Stimulated activated CD4-positive, alpha-beta T cell treated with anti-CD3 and anti-CD28 coated beads, Interleukin-4, amount 100 ng/mL, for 48 hours (primary cell): ENCODE measurements around the gene TECTA.

Experiments used
- DNase-seq, 2 donors: peaks; one replicate each; pipeline ENCODE4 v3.0.0-alpha.2; 2020; ENCODE audit warnings: low read depth in 2 of 2

Gene TECTA

GRCh38 chr11:121188776-121189175 is 87.7 kb downstream of the TECTA start:
- DNase-seq = no peak

GRCh38 chr11:121191818-121192217 is 90.8 kb downstream of the TECTA start:
- no peak for DNase-seq

DNA sequence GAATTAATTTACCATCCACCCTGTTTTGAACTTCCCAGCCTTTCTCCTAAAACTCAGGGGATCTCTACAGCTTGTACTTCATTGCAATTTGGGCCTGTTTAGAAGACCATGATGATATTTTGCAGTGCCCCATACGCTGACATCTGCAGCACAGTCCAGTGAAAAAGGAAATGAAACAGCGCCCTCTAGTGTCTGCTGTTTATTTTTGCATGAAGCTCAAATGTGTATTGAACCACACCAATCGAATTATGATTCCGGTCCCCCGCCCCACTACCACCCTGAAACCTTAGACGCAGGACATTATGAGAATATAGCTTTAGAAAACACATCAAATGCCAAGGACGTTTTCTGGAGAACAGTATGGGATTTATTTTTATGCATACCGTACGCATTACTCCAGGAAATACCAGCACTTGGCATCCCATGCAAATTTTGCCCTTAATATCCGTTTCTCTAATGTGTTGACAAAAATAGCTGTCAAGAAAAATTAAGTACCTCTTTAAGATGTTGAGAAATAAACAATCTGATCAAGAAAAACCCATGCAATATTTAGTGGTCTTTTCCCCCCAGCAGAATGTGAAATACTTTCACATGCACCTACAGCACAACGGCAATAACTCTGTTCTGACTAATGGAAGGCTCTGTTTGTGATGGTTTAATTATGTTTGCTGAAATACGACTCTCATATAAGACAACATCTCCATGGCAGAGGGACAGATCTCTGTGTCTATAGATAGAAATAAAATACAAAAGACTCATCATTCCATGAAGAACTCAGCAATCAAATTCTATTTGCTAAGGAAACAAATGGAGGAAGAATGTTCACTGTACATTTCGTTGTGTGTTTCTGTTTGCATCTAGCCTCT is 93.9 kb downstream of the TECTA start:
- peak; percentile 30 to 47 for DNase-seq

GRCh38 chr11:121198491-121198890 is 97.4 kb downstream of the TECTA start:
- no peak for DNase-seq

GRCh38 chr11:121199516-121199915 is 98.5 kb downstream of the TECTA start:
- no peak for DNase-seq

- no peak for DNase-seq
These were observed 105.8 kb downstream of the TECTA start for GRCh38 chr11:121206810-121207209.

DNA sequence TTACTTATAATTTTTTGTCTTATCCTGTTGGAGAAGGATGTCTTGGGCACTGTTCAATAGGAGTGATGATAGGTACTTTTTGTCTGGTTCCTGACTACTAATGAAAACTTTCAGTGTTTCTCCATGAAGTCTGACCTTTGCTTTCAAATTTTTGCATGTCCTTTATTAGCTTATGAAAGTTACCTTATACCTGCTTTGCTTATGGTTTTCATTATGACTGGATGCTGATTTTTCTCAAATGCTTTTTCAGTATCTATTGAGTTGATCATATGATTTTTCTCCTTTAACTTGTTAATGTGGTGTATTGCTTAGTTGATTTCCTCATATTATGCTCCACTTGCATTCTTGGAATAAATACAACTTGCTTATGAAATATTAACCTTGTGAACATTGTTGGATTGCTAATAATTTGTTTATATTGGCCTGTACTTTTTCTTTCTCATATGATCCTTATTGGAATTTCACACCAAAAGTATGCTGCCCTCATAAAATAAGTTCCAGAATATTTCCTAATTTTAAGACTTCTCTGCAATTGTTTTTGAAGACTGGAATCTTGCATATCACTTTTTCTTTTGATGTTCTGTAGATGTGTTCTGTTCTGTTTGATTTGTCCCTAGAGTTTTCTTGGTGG is 106.6 kb downstream of the TECTA start:
- DNase-seq = no peak

GRCh38 chr11:121210445-121211080 is 109.5 kb downstream of the TECTA start:
- no peak for DNase-seq

DNA sequence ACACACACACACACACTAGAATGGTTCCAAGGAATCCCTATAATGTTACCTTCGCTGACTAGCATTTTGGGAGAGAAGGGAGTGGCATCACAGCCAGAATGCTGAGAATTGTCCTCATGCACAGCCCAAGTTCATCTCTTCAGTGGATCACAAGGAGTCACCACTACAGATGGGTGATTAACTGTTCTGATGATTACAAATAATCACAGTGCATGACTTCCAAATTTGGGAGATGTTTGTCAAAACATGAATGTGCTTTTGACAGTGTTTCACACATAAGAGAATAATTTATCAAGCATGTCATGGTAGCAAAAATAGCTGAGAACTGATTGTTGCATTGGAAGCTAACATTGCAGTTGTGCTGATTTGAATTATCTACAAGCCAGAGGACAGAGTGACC is 110.6 kb downstream of the TECTA start:
- DNase-seq = no peak

- no peak for DNase-seq
These were observed 111.7 kb downstream of the TECTA start for GRCh38 chr11:121212536-121213361.

DNA sequence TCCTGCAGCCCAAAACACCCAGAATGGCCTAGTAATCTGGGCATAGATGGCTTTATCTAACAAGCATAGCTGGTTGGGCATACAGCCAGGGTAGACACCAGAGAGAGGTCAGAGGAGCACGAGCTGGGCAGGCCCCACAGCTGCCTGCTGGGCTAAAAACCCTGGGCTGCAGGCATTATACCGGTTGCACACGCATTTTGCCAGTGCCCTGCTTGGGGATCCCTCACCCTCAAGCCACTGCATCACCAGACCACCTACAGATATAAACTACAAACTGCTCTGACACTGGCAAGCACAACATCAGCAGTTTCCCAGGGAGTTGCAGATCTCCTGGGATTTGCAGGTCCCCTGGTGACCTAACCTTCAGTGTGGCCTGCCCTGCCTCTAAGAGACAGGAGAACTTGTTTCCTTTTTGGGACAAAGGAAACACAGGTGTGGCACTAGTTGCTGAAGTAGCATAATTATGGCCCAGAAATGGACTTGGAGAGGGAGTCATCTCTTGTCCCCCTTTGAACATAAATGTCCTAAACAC is 112.4 kb downstream of the TECTA start:
- no peak for DNase-seq

DNA sequence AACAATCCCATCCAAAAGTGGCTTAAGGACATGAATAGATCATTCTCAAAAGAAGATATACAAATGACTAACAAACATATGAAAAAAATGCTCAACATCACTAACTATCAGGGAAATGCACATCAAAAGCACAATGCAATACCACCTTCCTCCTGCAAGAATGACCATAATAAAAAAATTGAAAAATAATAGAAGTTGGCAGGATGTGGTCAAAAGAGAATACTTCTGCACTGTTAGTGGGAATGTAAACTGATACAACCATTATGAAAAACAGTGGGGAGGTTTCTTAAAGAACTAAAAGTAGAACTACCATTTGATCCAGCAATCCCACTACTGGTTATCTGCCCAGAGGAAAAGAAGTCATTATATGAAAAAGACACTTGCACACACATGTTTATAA is 113.8 kb downstream of the TECTA start:
- no peak for DNase-seq

DNA sequence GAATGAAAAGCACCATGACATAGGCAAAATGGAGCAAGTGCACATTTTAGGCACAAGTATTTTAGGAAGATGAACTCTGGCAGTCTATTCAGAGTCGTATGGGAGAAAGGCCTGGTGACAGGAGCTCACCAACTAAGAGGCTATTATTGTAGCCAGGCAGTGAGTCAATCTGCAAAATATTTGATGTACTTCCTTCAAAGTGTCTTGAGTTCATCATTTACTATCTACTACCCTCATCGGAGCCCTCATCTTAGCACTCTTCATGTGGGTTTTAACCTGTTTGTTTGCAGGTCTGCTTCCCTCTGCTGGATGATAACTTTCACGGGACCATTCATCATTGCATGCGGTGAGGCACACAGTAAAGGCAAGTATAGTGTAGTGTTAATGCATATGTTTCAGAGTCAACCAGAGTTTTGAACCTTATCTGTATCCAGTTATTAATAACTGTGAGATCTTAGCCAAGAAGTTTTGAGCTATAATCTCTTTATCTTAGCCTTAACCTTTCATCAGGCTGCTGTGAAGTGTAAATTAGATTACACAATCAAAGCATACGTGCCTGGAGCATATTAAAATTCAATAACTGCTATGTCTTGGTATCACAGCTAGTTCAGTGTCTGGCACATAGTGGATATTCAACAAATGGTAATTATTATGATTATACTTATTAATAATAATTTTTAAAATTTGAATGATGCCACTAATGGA is 120.6 kb downstream of the TECTA start:
- DNase-seq = no peak

GRCh38 chr11:121223161-121223560 is 122.1 kb downstream of the TECTA start:
- no peak for DNase-seq

GRCh38 chr11:121225382-121225781 is 124.3 kb downstream of the TECTA start:
- DNase-seq = no peak

- no peak for DNase-seq
These were observed 125.6 kb downstream of the TECTA start for GRCh38 chr11:121226415-121227263.

DNA sequence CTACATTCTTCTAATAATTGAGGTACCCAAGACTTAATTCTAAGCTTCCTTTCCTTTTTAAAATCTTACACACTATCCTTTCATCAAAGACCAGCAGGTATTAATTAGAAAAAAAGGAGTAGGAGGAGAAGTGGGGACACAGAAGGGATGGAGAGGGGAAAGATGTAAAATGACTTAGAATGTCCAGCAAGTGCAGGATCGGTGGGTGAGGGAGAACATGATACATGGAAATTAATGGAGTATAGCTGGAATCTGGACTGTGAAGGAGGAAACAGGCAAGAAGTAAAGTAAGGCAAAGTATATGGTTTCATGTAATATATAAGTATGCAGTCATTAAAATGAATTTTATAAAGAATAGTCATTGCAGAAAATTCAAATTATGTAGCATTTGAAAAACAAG is 127.8 kb downstream of the TECTA start:
- no peak for DNase-seq

DNA sequence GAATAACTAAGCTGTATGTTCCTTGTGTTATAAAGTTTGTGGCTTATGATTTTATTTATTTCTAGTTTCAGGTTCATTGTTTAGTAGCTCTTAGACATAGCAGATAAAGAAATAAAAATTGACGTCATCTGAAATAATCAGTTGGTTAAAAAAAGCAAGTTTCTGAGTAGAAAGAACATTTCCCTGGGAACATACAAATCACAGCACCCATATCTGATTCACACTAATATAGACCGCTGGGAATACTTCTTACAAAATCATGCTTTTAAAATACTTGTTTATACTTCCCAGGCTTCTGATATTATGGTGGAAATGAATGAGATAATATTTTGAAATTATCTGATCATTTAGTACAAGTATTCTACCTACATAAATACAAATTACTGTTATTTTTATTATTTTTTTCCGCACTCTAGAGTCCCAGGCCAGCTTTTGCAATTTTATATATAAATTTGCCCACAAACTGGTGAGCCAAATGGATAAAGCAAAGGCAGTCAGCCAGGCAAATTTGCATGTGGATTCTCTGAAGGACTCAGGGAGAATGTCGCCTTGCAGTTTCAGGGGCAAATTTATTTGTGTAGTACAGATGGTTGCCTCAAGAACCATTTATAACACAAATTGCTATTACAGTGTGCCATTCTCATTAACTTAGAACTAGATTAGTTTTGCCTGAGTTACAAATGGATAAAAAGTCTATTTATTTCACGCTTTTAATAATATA is 128.6 kb downstream of the TECTA start:
- no peak for DNase-seq

DNA sequence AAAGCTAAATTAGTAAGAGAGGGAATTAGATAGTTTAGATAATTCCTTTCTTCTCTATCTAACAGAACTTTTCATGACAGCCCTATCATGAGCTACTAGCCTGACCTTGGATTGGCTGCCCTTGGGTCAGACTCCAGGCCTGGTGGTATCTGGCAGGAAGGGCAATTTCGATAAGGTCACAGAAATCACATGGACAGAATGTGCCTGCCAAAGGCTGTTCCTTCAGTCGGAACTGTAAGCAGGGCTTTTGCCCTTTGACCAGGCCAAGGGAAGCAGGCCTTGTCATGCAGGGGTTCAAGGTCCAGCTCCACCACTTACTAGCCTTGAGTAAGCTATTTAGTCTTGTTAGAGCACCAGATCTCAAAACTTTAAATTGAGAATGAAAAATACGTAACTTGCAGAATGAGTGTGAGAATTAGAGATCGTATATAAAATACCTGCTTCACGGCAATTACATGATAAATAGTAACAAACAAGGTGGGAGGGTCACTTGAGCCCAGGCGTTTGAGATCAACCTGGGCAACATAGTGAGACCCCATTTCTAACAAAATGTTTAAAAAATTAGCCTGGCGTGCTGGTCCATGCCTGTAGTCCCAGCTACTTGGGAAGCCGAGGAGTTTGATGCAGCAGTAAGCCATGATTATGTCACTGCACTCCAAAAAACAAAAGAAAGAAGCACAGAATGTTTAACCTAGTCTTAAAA is 130.7 kb downstream of the TECTA start:
- no peak for DNase-seq
